T-helper 22 cell (primary cell): Measurements from ENCODE around the gene UPF2.

Experiments
- DNase-seq: peaks from one replicate; pipeline ENCODE4 v3.0.0-alpha.2; 2020; ENCODE audit warnings: low read depth

UPF2 gene

DNA sequence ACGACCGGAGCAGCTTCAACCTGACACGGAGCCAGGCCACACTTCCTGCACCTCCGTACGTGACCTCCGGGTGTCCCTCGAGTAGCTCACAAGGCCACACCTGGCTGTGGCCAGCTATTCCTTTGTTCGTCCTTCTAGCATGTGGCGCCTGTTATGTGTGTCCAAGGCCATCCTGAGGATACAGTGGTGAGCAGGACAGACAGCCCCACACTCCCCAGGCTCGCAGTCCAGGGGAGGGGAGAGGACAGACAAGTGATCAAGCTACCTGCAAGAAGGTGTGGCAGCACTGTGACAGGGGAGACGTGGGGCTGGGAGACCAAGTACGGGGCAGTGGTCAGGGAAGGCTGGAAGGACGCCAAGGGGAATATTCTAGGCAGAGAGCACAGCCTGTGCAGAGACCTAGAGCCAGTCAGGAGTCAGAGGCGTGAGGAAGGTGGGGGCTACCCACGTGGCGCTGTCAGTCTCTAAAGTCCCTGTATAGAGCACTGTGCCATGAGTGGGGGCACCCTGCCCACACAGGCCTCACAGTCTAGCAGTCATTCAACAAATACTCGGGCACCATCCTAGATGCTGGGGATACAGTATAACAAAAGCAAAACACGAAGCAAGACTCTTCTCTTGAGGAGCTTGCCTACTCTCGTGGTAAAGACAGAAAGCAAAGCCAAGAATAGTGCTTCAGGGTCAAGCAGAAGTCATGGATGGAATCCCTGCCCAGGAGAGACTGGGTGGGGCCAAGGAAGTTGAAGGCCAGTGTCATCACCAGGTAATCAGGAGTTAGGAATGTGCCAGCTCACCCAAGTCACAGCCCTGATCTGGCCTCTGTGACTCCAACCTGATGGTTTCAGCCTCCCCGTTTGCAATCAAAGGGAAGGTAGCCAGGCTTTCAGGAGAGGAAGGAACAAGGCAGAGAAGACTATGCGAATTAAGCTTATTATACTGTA, 160.9 kb downstream of the UPF2 start:
- DNase-seq: no peak

DNA sequence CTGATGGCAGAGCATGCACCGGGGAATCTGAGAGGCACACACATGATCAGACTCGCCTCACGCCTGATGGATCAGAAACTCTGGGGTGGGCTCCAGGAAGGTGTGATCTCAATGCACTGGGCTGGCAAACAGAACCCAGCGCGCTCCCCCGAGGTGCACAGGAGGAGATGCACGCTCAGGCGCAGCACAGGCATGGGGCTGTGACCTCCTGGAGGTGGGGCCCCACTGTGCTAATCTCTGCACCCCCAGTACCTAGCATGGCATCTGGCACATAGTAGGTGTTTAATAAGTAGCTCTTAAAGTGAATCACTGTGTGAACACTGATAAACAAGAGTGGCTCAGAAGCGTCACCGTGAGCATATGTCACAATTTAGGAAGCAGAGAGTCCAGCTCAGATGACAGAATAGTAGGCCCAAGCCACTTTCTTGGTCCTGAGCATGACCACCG, 161.6 kb downstream of the UPF2 start:
- no peak for DNase-seq

DNA sequence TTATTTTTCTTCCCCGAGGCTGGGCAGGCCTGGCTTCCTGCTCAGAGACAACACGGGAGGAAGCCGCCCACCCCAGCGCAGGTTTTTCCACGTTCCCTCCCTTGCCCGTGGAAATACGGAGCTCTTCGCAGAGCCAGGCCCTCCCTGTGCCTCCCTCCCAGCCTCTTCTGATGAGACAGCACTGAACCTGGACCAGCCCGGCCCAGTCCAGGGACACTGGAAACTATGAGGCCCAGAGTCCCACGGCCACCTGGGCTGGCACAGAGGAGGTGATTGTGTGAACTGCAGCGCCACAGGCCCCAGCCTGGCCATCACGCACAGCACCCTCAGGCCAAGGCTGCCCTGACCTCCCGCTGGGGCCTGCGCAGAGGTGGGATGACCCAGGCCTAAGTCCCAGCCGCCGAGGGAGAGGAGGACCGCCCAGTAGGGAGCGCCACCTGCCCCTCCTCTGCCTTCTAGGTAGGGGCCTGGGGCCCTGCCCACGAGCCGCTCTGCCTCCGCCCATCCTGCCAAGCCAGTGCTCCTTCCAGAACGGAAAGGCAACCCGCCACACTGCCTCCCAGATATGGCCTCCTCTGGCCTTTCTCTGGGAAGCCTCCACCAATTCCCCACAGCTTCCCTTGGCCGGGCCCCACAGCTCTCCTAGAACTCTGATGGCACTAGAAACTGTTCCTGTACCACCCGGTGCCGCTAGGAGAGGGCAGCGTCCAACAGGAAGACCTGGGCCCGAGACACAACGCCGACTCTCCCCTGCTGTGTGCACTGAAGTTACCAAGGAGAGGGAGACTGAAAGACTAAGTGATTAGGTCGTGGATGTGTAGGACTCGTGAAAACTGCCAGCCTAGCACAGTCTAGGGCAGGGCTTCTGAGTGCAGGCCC, 162.2 kb downstream of the UPF2 start:
- DNase-seq: no peak

DNA sequence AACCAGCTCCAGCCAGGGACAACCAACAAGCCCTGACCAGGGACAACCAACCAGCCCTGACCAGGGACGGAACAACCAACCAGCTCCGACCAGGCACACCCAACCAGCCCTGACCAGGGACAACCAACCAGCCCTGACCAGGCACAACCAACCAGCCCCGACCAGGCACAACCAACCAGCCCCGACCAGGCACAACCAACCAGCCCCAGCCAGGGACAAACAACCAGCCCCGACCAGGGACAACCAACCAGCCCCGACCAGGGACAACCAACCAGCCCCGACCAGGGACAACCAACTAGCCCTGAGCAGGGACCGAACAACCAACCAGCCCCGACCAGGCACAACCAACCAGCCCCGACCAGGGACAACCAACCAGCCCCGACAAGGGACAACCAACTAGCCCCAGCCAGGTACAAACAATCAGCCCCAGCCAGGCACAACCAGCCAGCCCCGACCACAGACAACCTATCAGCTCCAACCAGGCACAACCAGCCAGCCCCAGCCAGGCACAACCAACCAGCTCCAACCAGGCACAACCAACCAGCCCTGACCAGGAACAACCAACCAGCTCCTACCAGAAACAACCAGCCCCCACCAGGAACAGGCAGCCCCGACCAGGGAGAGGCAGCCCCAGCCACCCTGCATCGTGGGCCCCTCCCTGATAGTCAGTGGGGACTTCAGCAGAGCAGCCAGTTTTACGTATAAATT, 163.1 kb downstream of the UPF2 start:
- DNase-seq: no peak

DNA sequence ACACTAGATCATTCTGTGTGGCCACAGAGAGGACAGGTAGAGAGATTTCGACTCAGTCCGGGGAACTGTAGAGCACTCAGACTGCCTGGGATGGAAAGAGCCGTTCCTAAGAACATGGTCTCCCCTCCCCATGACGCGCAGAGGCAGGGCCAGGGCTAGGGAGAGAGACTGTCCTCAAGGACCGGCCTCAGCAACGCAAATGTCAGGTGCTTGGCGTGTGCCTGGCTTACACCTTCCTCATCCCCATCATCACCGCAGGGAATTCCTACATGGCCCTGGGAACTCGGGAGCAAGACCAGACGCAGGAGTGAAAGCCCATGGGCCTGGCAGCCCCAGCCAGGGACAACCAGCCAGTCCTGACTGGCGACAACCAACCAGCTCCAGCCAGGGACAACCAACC, 163.8 kb downstream of the UPF2 start:
- DNase-seq: no peak

DNA sequence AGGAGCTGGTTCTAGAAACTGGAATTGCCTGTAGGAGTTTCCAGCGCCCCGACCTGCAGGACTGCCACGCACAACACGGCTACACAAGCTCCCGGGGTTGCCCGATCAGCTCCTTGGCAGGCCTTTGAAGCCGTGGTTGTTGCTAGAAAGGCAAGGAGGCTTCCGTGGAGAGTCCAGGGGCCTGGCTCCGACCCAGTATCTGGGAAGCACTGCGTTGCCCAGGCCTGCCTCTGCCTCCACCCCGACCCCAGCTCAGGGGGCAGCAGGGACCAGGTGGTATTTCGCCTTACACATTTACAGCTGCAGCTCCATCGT, 165.1 kb downstream of the UPF2 start:
- no peak for DNase-seq

DNA sequence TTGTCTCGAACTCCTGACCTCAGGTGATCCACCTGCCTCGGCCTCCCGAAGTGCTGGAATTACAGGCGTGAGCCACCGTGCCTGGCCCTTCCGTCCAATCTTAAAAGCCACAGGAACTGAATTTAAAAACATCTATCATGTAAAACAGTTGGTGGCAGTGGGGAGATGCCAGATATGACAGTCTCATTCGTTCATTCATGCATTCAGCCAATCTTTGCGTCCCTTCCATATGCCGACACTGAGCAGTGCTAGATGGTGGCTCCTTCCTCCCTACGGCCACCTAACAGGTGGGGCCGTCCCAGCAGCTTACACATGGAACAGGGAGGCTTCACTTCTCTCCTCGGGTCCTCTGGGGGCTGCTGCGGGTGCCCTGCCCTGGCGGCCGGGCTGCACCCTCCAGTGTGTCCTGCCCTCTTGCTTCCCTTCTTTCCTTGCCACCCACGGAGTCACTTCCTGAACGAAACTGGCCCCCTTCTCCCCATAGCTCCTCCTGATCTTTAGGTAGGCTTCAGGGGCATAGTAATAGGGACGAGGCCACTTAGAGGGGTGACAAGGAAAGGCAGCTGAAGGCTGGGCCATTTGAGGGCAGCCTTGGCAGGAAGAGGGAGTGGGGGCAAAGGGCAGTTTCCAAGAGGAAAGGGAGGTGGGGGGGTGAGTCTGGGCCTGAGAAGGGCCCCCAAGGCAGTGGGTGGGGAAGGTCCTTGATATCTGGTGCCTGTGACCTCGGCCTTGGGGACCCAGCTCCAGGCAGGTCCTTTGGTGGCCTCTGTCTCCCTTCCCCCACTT, 165.6 kb downstream of the UPF2 start:
- no peak for DNase-seq

DNA sequence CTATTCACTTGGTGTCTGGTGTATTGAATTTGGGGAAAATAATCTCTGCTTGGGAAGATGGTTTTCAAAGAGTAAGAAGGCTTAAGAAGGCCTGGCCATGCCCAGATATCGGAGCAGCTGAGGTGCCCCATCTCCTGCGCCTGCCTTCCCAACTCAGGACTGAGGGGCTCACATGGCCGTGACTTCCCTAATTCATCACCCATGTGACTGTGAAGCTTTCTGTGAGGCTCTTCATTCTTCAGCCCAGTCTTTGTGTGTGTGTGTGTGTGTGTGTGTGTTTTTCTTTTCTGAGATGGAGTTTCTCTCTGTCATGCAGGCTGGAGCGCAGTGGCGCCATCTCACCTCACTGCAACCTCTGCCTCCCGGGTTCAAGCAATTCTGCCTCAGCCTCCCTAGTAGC, 166.3 kb downstream of the UPF2 start:
- DNase-seq: no peak

DNA sequence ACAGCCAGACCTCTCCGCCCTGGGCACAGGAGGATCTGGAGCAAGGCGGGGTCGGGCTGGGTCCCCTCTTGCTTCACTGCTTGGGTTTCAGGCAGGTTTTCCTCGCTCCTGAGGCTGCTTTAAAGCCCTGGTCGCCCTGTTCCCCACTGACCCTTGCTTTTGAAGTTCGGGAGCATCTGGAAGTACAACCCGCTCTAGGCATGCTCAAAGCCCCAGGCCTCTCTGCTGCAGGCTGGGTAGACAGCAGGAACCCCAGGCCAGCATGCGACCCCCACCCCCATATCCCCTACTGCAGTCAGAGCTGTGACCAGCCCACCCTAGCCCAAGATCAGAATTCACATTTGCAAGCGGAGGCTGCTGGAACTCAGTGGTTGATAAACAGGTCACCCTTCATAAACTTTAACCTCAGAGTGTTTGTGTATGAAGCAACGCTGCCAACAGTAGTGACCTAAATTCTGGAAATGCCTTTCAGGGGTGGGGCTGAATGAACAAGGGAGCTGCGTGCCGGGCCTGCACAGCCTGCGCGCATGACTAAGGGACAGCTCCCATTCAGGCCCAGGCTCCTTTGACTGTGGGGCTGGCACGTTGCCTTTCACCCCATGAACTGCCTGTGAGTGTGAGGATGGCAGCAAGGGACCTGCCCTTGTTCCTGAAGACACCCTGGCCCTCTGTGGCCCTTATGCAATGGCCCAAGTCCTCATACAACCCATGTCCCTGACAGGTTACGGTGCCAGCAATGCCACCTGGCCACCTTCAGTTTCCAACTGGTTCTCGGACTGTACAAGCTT, 166.9 kb downstream of the UPF2 start:
- no peak for DNase-seq

DNA sequence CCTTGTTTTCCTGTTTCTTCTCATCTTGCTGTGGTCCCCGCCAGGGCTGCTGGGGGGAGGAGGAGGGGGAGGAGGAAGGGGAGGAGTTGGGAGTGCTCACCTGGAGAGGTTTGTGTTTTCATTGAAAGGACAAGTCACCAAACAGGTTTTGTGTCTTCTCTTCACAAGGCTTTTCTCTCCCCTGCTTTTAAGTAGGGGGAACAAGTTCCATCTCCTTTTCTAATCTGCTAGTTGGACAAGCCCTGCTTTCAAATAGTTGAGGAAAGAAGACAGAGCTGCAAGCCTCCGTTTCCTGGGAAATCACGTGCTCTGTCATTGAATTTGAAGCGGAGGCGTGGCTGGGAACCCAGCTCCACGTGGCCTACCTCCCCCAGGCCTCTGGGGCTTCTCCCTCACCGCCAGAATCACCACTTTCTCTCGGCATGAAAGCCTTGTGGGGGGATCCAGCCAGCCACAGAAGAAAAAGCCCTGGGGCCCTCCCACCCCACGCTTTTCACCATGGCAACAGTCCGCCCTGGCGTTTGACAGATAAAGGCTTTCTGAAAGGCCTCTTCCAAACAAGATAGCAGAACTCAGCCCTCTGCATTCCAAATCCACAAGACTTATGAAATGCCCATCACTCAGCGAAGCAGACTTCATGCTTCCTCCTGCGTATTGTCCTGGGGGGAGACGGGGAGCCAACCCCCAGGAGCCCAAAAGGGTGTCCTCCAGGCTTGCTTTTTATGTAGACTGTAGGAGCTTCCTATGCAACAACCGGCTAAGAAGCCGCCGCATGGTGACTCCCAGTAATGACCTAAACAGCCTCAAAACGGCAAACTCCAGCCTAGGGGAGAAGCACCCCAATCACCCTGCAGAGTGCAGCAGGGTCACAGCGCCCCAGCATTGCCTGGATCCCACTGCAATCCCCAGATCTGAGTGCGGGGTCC, 167.8 kb downstream of the UPF2 start:
- no peak for DNase-seq

DNA sequence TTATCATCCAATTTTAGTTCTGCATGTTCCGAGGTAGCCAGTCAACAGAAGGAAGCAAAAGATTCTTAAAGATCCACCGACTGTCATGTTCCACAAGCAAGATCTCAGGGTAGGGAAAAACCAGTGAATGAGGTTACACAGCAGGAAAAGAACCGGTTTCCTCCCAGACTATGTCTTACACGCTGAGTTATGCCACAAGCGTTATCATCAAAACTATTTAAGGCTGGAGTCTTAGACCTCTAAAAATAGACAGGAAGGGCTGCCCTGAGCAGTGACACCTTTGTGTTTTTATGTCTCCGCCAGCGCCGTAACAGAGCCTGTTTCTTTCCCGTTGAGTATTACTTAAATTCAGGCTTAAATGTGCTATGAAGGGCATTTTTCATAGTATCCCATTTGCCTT, 171.1 kb downstream of the UPF2 start:
- DNase-seq: no peak

DNA sequence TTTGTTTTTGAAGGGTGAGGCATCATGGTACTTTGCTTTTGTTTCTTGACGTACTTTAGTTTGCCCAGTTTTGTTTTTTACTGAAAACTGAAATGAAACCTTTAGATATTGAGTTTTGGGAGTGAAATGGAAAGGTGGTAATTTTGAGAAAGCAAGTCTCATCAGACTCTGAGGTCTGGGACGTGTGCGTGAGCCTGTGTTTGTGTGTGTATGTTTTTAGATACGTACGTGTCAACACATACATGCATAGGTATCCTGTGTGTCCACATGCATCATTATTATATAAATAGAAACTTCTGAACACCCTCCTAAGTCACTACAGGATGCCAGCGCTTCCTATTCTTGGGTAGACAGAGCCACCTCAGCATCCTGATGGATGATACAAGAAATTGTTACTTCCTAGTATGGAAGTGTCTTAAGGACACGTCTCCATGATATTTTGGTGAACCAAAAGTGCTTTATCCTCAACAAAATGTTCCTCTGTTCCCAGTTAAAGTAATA, 171.7 kb downstream of the UPF2 start:
- no peak for DNase-seq

DNA sequence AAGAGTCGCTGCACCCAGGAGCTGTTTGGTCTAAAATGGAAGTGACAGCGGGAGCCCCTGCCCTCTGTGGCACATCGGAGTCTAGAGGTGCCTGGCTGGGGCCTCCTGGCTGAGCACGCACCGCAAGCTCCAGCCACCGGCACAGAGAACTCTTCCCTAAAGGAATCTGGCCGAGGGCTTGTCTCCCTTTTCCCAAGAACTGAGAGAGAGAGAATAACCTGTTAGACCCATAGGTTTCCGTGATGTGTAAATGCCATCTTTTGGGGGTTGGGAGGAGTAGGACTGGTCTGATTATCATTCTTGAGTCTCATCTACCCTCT, 172.2 kb downstream of the UPF2 start:
- no peak for DNase-seq
